Measurements from ENCODE around the gene GDPD4.

The GDPD4 gene

DNA sequence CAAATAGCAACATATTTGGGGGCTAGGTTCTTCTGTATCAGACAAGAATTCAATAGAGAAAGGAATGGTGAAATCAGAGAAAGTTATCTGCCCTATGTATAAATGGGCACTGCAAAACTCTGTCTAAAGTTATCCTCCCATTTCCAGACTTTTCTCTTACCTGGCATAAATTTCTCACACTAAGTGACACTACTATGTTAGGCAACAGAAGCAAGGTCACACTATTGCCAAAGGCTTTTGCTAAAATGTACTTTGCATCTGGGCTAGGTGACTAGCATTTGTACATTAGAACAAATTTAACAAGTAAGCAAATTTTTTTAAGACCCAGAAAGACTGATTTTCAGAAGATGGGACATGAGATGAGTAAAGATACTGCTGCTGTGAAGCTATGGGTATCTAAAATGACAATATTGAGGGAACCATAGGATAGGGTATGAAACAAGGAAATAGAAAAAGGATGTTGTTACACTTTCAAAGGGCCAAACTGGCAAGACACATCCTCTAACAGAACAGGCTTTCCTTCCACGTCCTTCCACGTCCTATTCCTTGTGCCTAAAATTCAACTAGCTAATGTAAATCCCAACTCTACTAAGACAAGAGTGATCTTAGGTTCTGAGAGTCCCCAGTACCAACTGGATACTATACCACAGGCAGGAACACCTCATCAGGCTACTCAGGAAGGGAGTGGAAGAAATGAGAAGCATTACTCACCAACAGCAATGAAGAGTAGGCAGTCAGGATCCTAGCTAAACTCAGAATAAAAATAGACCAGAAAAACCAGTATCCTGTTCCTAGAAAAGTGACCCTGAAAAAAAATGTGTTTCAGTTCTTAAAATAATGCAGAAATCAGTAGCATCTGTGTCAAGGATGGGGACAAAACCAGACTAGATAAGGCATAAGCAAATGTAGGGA is 22.6 kb downstream of the GDPD4 start:
- TF ChIP-seq POLR2A (IDR thresholded peaks at IDR 0.05; ENCODE audit: low read length) = no peak
- no peak for TF ChIP-seq GATA1 (IDR thresholded peaks at IDR 0.05; ENCODE audit: low read depth, low read length)
- no peak for DNase-seq

DNA sequence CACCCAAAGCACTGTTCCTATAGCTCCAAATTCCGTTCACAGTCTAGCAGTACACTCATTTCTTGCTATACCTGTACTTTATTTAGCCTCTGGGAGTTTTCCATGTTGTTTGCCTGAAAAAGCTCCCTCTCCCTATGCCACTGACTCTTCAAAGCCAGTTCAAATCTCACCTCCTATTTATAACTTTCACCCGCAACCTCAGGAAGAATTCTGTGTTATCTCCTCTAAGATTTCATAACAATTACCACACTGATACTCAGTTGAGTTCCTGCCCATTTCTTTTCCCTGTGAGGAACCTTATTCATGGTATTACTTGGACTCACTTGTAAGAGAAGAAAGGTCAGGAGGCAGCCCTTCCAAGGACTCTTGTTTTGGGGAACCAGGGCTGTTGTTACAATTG is 25.2 kb downstream of the GDPD4 start:
- TF ChIP-seq GATA1 (IDR thresholded peaks at IDR 0.05; ENCODE audit: low read depth, low read length) (no peak), POLR2A (IDR thresholded peaks at IDR 0.05; ENCODE audit: low read length) (no peak)
- DNase-seq = no peak

DNA sequence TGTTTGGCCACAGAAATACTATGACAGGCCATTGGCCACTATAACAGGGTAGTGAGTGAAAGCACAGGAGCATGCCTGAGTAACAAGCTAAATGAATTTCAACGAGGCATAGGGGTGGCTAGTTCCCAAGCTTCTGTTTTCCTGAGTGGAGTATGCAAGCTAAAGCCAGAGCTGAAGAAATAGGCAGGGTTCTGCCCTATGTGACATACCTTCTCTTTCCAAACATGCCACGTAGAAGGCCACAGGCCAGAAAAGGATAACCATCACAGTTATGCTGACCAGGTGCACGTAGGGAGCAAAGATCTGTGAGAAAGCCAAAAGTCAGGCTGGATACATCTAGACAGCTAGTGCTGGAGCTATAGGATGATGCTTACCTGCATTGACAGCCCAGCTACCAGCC is 30.6 kb downstream of the GDPD4 start:
- no peak for TF ChIP-seq GATA1 (IDR thresholded peaks at IDR 0.05; ENCODE audit: low read depth, low read length)
- TF ChIP-seq POLR2A (IDR thresholded peaks at IDR 0.05; ENCODE audit: low read length) = no peak
- DNase-seq = no peak

- no peak for TF ChIP-seq GATA1 (IDR thresholded peaks at IDR 0.05; ENCODE audit: low read depth, low read length)
- TF ChIP-seq POLR2A (IDR thresholded peaks at IDR 0.05; ENCODE audit: low read length) = no peak
- no peak for DNase-seq
These were observed 31.9 kb downstream of the GDPD4 start for GRCh38 chr11:77269484-77270123.

- TF ChIP-seq POLR2A (IDR thresholded peaks at IDR 0.05; ENCODE audit: low read length) (no peak), GATA1 (IDR thresholded peaks at IDR 0.05; ENCODE audit: low read depth, low read length) (no peak)
- DNase-seq = no peak
These were observed 33.5 kb downstream of the GDPD4 start for GRCh38 chr11:77267962-77268361.

GRCh38 chr11:77266766-77267165 is 34.7 kb downstream of the GDPD4 start:
- TF ChIP-seq POLR2A (IDR thresholded peaks at IDR 0.05; ENCODE audit: low read length) (no peak), GATA1 (IDR thresholded peaks at IDR 0.05; ENCODE audit: low read depth, low read length) (no peak)

GRCh38 chr11:77262803-77263202 is 38.7 kb downstream of the GDPD4 start:
- TF ChIP-seq POLR2A (IDR thresholded peaks at IDR 0.05; ENCODE audit: low read length) (no peak), GATA1 (IDR thresholded peaks at IDR 0.05; ENCODE audit: low read depth, low read length) (no peak)
- no peak for DNase-seq

More at GRCh38 chr11:77266766-77267165, 34.7 kb downstream of the GDPD4 start:
- DNase-seq = no peak

DNA sequence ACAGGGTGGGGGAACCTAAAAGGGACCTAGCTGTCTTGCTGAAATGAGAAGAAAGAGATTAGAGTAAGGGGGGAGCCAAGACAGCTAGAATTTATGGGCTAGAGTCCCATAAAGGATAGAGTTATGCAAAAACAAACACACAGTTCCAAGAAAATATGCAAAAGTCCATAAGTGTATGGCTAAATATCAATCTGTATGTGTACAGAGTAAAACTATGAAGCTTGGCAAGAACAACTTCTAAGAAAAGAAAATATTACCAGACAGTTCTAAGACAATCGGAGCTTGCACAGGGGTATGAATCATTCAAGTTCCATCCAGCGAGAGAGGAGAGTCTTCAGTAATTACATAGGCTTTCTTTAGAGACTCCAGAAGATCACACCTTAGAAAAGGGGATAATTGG is 41.8 kb downstream of the GDPD4 start:
- TF ChIP-seq POLR2A (IDR thresholded peaks at IDR 0.05; ENCODE audit: low read length) = no peak
- TF ChIP-seq GATA1 (IDR thresholded peaks at IDR 0.05; ENCODE audit: low read depth, low read length) = no peak

DNA sequence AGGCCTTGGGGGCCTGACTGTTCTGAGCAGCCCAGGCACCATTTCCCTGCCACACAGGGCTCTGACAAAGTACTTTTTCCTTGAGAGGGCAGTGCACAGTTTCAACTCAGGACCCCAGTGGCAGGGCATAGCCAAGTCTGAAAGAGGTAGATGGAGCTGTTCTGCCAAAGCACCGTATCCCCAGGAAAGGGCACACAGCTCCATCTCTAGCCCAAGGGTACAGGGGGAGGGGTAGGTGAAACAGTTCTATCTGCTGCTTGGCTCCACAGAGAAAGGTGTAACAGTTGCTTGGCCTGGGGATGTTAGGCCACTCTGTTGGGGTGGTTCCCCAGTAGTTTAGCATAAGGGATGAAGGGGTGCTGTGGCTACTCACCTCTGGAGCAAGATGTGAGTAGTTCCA is 47.8 kb downstream of the GDPD4 start:
- TF ChIP-seq GATA1 (IDR thresholded peaks at IDR 0.05; ENCODE audit: low read depth, low read length) (no peak), POLR2A (IDR thresholded peaks at IDR 0.05; ENCODE audit: low read length) (no peak)
- no peak for DNase-seq

More for the DNA sequence above, 41.8 kb downstream of the GDPD4 start:
- no peak for DNase-seq

GRCh38 chr11:77252555-77253270 is 48.8 kb downstream of the GDPD4 start:
- TF ChIP-seq GATA1 (IDR thresholded peaks at IDR 0.05; ENCODE audit: low read depth, low read length) (no peak), POLR2A (IDR thresholded peaks at IDR 0.05; ENCODE audit: low read length) (no peak)
- no peak for DNase-seq

DNA sequence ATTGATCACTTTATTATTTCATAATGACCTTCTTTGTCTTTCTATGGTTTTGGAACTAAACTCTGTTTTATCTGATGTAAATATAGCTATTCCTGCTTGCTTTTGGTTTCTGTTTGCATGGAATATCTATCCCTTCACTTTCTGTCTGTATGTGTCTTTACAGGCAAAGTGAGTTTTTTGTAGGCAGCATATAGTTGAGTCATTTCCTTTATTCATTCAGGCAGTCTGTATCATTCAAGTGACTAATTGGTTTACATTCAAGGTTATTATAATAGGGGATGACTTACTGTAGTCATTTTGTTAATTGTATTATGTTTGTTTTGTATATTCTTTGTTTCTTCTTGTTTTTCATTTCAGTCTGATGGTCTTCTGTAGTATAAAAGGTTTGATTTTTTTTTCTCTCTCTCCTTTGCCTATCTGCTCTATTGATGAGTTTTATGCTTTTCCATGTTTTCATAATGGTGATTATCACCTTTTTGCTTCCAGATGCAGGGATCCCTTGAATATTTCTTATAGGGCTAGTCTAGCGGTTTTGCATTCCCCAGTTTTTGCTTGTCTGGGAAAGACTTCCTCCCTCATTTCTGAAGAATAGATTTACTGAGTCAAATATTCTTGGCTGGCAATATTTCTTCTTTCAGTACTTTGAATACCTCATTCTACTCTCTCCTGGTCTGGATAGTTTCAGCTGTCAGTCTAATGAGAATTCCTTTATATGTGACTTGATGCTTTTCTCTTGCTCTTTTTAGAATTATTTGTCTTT is 50.4 kb downstream of the GDPD4 start:
- TF ChIP-seq GATA1 (IDR thresholded peaks at IDR 0.05; ENCODE audit: low read depth, low read length) (no peak), POLR2A (IDR thresholded peaks at IDR 0.05; ENCODE audit: low read length) (no peak)
- no peak for DNase-seq

DNA sequence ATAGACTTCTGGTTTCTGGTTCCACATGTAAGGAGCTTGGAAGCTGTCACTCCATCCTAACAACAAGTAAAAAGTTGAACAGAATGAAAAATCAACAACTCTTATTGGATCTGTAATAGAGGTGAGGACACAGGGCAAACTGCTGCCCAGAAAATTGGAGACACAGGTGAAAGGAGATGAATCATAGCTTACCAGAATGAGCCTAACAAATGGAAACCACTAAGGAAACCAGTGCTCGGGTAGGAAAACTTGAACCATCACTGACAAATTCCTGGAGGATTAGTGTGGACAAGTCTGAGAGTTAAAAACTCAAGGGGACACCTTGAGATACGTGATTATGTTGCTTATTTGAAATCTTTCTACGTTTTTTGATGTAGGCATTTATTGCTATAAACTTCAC is 52.1 kb downstream of the GDPD4 start:
- TF ChIP-seq GATA1 (IDR thresholded peaks at IDR 0.05; ENCODE audit: low read depth, low read length) = no peak
- no peak for TF ChIP-seq POLR2A (IDR thresholded peaks at IDR 0.05; ENCODE audit: low read length)
- no peak for DNase-seq

DNA sequence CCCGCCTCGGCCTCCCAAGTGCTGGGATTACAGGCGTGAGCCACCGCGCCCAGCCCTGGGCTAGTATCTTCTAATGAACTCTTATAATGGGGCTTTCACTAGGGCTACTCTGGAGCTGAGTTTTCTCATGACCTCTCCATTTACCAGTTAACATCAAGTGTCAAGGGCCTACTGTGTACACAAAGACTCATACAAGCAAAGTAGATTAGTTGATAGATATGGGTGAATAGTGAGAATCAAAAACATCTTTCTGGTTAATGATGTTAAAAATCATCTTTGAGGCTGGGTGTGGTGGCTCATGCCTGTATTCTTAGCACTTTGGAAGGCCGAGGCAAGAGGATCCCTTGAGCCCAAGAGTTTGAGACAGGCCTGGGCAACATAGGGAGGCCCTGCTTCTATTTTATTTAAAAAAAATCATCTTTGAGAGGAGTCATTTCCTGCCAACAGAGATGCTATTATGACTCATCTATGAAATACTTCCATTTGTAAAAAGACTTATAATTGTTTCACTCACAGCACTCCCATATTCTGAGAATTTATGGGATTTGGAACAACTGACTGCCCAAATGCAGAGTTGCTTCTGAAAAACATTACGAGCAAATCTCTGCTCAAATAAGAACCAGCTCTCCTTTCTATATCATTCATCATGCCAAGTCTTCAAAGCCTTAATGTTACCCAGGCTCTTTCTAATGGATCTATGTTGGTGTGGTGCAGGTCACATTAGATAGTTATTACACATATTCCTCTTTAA is 57.0 kb downstream of the GDPD4 start:
- TF ChIP-seq POLR2A (IDR thresholded peaks at IDR 0.05; ENCODE audit: low read length) (no peak), GATA1 (IDR thresholded peaks at IDR 0.05; ENCODE audit: low read depth, low read length) (no peak)
- DNase-seq = no peak

Measured in erythroblast (primary cell).